ENCODE results near the gene DEAF1. TPM values are rescaled to one million over a fixed set of nuclear protein-coding genes. Genes with fewer than 3 reads are reported as not detected.

DEAF1 gene
- total RNA-seq, 6 donors from 2014 or later = 23.9 to 87.3 (median 35.6) TPM

GRCh38 chr11:703506-703905, 8.5 kb upstream of the DEAF1 start:
- WGBS, 2 donors = 91 to 94% methylated on average over 6 to 9 of the region's 9 CpGs
- Histone ChIP-seq H3K27ac (peak overlapping the region; percentile 43 to 76 (median 62)), H3K4me1 (peaks cover 36 to 64% (median 52%) of the 10 kb centered on the region in 4 donors), H3K4me3 (no peak overlapping the region), H3K9me3 (no peaks in the 10 kb centered on the region), H3K27me3 (peaks cover 0 to 20% (median 10%) of the 10 kb centered on the region in 4 donors), H3K36me3 (peaks cover 0 to 17% (median 15%) of the 10 kb centered on the region in 4 donors)
- ATAC-seq (ENCODE audit: low FRiP score in 2 of 2) = no peak
- no peak for DNase-seq
- TF ChIP-seq CTCF (IDR thresholded peaks at IDR 0.05) = no peak
- TF ChIP-seq POLR2AphosphoS5 (IDR thresholded peaks at IDR 0.05) = no peak
- TF ChIP-seq EP300 (IDR thresholded peaks at IDR 0.05) = no peak
- no peak for TF ChIP-seq POLR2A (IDR thresholded peaks at IDR 0.05)

GRCh38 chr11:702462-703461, 7.7 kb upstream of the DEAF1 start:
- H3K36me3 ChIP-seq = peaks cover 0 to 17% (median 15%) of the 10 kb centered on the region in 4 donors
- peak; percentile 89 to 93 for DNase-seq

GRCh38 chr11:701741-702461, 6.9 kb upstream of the DEAF1 start:
- Histone ChIP-seq H3K36me3 (peaks cover 0 to 17% (median 15%) of the 10 kb centered on the region in 4 donors), H3K4me3 (no peak overlapping the region), H3K9me3 (no peaks in the 10 kb centered on the region), H3K27ac (peak overlapping the region in 1 of 4 donors; percentile 76), H3K4me1 (peaks cover 34 to 63% (median 53%) of the 10 kb centered on the region in 4 donors), H3K27me3 (peaks cover 0 to 16% (median 9%) of the 10 kb centered on the region in 4 donors)
- no peak for DNase-seq
- ATAC-seq (ENCODE audit: low FRiP score in 2 of 2) = no peak
- TF ChIP-seq POLR2AphosphoS5 (IDR thresholded peaks at IDR 0.05) = no peak
- no peak for TF ChIP-seq CTCF (IDR thresholded peaks at IDR 0.05)
- no peak for TF ChIP-seq EP300 (IDR thresholded peaks at IDR 0.05)
- no peak for TF ChIP-seq POLR2A (IDR thresholded peaks at IDR 0.05)
- WGBS, 2 donors = 93 to 100% methylated on average over 6 to 22 of the region's 22 CpGs

More at GRCh38 chr11:702462-703461, 7.7 kb upstream of the DEAF1 start:
- H3K4me3 ChIP-seq = no peak overlapping the region
- H3K9me3 ChIP-seq = no peaks in the 10 kb centered on the region
- peaks cover 32 to 63% (median 52%) of the 10 kb centered on the region in 4 donors for H3K4me1 ChIP-seq
- ATAC-seq (ENCODE audit: low FRiP score in 2 of 2) = peak; percentile 31 to 77
- 51 to 65% methylated on average over 10 to 24 of the region's 26 CpGs for WGBS, 2 donors
- TF ChIP-seq POLR2AphosphoS5 (IDR thresholded peaks at IDR 0.05) (peak in 1 of 2 donors; percentile 38), CTCF (IDR thresholded peaks at IDR 0.05) (no peak), POLR2A (IDR thresholded peaks at IDR 0.05) (peak in 1 of 4 donors; percentile 39), EP300 (IDR thresholded peaks at IDR 0.05) (no peak)
- H3K27me3 ChIP-seq = peaks cover 0 to 20% (median 10%) of the 10 kb centered on the region in 4 donors
- H3K27ac ChIP-seq = peak overlapping the region; percentile 43 to 76 (median 62)

- H3K4me3 ChIP-seq = no peak overlapping the region
- H3K4me1 ChIP-seq = peaks cover 25 to 50% (median 41%) of the 10 kb centered on the region in 4 donors
- H3K27me3 ChIP-seq = no peaks in the 10 kb centered on the region
- TF ChIP-seq POLR2AphosphoS5 (IDR thresholded peaks at IDR 0.05) = no peak
- H3K27ac ChIP-seq = no peak overlapping the region
- peaks cover 0 to 17% (median 15%) of the 10 kb centered on the region in 4 donors for H3K36me3 ChIP-seq
- H3K9me3 ChIP-seq = no peaks in the 10 kb centered on the region
- DNase-seq = no peak
- ATAC-seq (ENCODE audit: low FRiP score in 2 of 2) = no peak
- WGBS, 2 donors = 100% methylated on average over 1 of the region's 1 CpG
Measured at GRCh38 chr11:699753-700152, 4.7 kb upstream of the DEAF1 start.

GRCh38 chr11:699116-699508, 4.1 kb upstream of the DEAF1 start:
- H3K4me3 ChIP-seq = no peak overlapping the region
- peaks cover 26 to 50% (median 40%) of the 10 kb centered on the region in 4 donors for H3K4me1 ChIP-seq
- no peaks in the 10 kb centered on the region for H3K9me3 ChIP-seq
- H3K27ac ChIP-seq = no peak overlapping the region
- DNase-seq (no peak), ATAC-seq (ENCODE audit: low FRiP score in 2 of 2) (no peak)
- peaks cover 0 to 17% (median 15%) of the 10 kb centered on the region in 4 donors for H3K36me3 ChIP-seq
- TF ChIP-seq POLR2AphosphoS5 (IDR thresholded peaks at IDR 0.05) (no peak), POLR2A (IDR thresholded peaks at IDR 0.05) (no peak), CTCF (IDR thresholded peaks at IDR 0.05) (no peak), EP300 (IDR thresholded peaks at IDR 0.05) (no peak)
- WGBS, 2 donors = 92% methylated on average over 7 of the region's 7 CpGs
- no peaks in the 10 kb centered on the region for H3K27me3 ChIP-seq
